HUES64 (cell line): ENCODE measurements around the gene MAPK8IP3.

ENCODE experiments used
- H3K27ac ChIP-seq: 2 replicates; pipeline ENCODE4 v1.7.0; 2013; ENCODE audit warnings: low read depth, low read length, inconsistent platforms
- H3K27me3 ChIP-seq: 2 replicates; pipeline ENCODE4 v1.6.1; 2013; ENCODE audit warnings: mild to moderate bottlenecking, low read length; ENCODE audit not compliant: insufficient read depth
- H3K36me3 ChIP-seq: 2 replicates; pipeline ENCODE4 v1.6.1; 2013; ENCODE audit warnings: mild to moderate bottlenecking, low read length; ENCODE audit not compliant: insufficient read depth
- H3K4me1 ChIP-seq: 2 replicates; pipeline ENCODE4 v1.6.1; 2013; ENCODE audit warnings: mild to moderate bottlenecking, low read length, moderate library complexity; ENCODE audit not compliant: insufficient read depth
- H3K4me3 ChIP-seq: 2 replicates; pipeline ENCODE4 v1.5.1; 2013; ENCODE audit warnings: mild to moderate bottlenecking, low read length, moderate library complexity
- H3K9ac ChIP-seq: 2 replicates; pipeline ENCODE4 v1.6.1; 2013; ENCODE audit warnings: mild to moderate bottlenecking, low read depth, low read length
- H3K9me3 ChIP-seq: 2 replicates; pipeline ENCODE4 v1.6.1; 2013; ENCODE audit warnings: low read depth, low read length; ENCODE audit not compliant: insufficient read depth
- WGBS: fragments of 150-250, 120-280 bp; methylation state at CpG from one replicate; pipeline ENCODE4 v1.1.7; 2013; ENCODE audit warnings: missing lambda C conversion rate; 5-methylcytosine and 5-hydroxymethylcytosine counted together

MAPK8IP3 gene

DNA sequence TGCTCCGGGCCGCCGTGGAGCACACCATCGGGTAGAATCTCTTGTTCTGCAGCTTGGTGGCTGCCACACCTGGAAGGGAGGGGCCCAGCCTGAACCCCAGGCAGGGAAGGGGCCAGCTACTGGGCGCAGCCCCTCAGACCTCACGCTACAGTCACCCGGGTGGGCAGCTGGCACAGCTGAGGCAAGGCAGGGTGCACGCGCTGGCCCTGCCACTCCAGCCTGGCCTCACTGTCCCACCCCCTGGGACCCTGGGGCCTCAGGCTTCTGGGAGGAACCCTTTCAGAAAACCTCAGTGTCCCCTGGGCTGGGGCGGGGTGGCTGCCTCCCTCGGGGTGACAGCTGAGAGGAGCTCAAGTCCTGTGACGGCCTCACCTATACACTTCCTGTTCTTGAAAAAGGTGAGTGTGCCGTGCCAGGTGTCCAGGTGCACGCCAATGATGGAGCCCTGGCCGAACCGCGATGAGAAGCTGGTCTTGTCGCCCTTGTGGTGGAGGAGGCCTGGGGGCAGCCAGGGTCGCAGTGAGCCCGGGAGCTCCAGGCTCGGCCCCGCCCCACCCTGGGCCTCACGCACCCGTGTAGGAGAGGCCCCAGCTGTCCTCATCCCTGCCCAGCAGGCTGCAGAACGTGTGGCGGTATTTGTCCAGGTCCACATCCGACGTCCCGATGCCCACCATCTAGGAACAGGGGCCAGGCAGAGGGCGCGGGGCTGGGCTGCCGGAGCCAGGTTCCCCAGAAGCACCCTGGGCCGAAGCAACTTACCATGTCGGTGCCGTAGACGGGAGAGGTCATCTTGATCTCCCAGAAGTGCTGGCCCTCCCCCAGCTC is 71.6 kb downstream of the MAPK8IP3 start:
- WGBS: 94% methylated on average over 36 of the region's 36 CpGs
- no peaks in the 10 kb centered on the region for H3K27me3 ChIP-seq
- H3K4me3 ChIP-seq: no peak overlapping the region
- H3K9me3 ChIP-seq: no peaks in the 10 kb centered on the region
- H3K36me3 ChIP-seq: peaks cover 35% of the 10 kb centered on the region
- H3K4me1 ChIP-seq: no peaks in the 10 kb centered on the region; the same call in 1 of the 2 replicates
- no peak overlapping the region for H3K27ac ChIP-seq
- H3K9ac ChIP-seq: no peak overlapping the region

DNA sequence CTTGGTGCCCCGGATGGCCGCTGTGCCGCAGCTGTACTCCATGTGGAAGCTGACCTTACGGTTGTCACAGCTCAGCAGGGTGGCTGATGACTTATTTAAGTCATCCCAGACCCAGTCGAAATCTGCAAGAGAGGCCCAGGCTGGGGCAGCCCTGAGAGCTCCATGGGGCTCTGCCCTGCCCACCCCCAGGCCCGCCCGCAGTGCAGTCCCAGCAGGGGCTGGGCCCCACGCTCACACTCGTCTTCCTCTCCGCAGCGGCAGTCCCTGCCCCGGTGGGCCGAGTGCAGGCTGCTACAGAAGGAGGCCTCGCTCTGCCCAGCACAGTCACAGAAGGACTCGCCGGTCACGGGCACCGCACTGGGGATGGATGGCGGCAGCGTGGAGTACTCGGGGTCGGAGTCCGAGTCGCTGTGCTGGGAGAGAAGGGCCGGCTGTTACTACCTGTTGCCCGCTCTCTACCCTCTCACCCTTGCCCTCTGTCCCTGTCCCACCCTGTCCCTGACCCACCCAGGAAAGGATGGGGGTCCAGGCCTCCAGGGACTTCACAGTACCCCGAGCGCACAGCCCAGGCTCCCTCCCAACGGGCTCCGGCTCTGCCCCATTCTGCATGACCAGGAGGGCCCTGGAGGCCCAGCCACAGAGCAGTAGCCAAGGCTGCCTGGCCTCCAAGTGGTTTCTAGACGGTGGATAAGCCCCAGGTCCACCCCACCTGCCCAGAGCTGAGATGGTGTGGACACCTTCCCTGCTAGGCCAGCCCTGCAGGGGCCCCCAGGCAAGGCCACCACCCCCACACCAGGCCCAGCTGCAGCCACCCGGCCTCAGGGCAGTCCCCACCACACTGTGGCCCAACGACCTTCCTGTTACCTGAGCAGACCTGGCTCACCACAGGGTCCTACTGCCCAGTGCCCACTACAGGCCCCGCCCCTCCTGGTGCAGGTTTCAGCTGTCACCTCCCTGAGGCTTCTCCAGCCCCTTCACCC is 72.5 kb downstream of the MAPK8IP3 start:
- H3K9ac ChIP-seq: no peak overlapping the region
- H3K36me3 ChIP-seq: peaks cover 35% of the 10 kb centered on the region
- H3K27ac ChIP-seq: no peak overlapping the region
- H3K4me3 ChIP-seq: no peak overlapping the region
- H3K27me3 ChIP-seq: no peaks in the 10 kb centered on the region
- H3K4me1 ChIP-seq: no peaks in the 10 kb centered on the region; the same call in 1 of the 2 replicates
- no peaks in the 10 kb centered on the region for H3K9me3 ChIP-seq
- WGBS: 91% methylated on average over 34 of the region's 34 CpGs

DNA sequence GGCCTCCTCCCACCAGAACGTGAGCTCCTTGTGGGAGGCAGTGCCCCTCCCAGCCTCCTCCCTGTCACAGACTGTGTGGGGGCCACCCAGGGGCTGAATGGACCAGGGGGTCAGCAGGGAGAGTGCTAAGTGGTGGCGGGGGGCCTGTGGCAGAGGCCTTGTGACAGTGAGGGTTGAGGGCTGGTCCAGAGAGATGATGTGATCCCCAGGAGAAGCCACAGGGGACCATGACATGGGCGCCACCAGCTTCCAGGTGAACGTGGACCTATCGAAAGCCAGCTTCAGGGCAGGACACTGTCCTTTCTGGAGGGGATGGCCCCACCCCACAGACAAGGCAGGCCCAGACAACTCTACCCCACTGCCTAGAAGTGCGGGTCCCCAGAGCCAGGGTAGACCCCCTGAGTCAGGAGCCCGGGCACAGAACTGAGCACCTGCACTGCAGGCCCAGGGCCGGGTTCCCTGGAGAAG is 73.3 kb downstream of the MAPK8IP3 start:
- Histone ChIP-seq H3K27me3 (no peaks in the 10 kb centered on the region), H3K27ac (no peak overlapping the region), H3K9me3 (no peaks in the 10 kb centered on the region), H3K4me1 (no peaks in the 10 kb centered on the region; the same call in 1 of the 2 replicates), H3K4me3 (no peak overlapping the region), H3K9ac (no peak overlapping the region), H3K36me3 (peaks cover 35% of the 10 kb centered on the region)
- 93% methylated on average over 8 of the region's 8 CpGs for WGBS

DNA sequence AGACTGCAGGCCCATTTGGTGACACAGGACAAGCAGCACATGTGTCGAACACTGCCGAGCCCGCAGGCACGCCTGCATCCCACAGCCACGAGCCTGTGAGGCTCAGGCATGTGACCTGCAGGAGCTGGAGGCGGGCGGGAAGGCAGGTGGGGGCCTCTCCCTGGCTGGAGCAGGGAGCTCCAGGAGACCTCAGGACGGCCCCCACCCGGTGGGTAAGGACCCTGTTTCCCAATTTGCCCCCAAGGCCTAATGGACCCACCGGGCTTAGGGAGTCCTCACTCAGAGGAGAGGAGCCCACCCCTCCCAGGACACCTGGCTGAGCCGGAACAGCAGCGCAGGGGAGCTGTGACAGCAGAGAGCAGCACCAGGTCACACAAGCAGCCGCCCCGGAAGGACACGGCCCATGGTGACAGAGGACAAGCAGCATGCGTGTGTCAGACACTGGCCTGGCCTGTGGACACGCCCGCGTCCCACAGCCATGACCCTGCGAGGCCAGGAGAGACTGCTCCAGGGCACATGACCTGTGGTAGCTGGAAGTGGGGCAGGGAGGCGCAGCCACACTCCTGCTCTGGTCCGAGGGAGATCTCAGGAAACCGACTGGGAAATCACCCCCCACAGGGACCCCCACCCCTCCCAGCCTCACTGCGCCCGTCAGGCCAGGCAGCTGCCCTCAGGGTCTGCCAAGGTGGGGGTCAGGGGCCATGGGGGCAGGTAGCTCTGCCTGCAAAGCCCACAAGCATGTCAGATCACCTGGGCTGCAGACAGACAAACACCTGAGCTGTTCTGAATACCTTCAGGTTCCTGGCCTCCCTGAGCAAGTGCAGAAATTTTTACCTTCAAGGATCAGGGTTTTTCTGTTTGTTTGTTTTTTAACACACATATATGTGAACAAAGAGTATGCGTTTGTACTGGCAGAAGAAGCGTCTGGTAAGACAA is 74.0 kb downstream of the MAPK8IP3 start:
- H3K36me3 ChIP-seq: peaks cover 36% of the 10 kb centered on the region
- no peaks in the 10 kb centered on the region for H3K9me3 ChIP-seq
- H3K27ac ChIP-seq: no peak overlapping the region
- no peaks in the 10 kb centered on the region; the same call in 1 of the 2 replicates for H3K4me1 ChIP-seq
- H3K9ac ChIP-seq: no peak overlapping the region
- 92% methylated on average over 27 of the region's 27 CpGs for WGBS
- H3K4me3 ChIP-seq: no peak overlapping the region
- no peaks in the 10 kb centered on the region for H3K27me3 ChIP-seq

DNA sequence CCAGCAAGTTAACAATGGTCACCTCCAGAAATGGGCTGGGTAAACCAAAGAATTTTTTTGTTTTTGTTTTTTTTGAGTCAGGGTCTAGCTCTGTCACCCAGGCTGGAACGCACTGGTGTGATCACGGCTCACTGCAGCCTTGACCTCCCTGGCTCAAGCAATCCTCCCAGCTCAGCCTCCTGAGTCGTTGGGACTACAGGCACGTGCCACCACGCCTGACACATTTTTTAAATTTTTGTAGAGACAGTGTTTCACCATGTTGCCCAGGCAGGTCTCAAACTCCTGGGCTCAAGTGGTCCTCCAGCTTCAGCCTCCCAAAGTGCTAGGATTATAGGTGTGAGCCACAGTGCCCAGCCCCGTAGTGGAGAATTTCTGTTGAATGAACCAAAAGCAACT is 74.7 kb downstream of the MAPK8IP3 start:
- peaks cover 35% of the 10 kb centered on the region for H3K36me3 ChIP-seq
- WGBS: 90% methylated on average over 6 of the region's 6 CpGs
- no peaks in the 10 kb centered on the region; the same call in 1 of the 2 replicates for H3K4me1 ChIP-seq
- no peak overlapping the region for H3K9ac ChIP-seq
- no peaks in the 10 kb centered on the region for H3K27me3 ChIP-seq
- no peaks in the 10 kb centered on the region for H3K9me3 ChIP-seq
- no peak overlapping the region for H3K27ac ChIP-seq
- peak overlapping the region; percentile 98; the same call in 1 of the 2 replicates for H3K4me3 ChIP-seq

DNA sequence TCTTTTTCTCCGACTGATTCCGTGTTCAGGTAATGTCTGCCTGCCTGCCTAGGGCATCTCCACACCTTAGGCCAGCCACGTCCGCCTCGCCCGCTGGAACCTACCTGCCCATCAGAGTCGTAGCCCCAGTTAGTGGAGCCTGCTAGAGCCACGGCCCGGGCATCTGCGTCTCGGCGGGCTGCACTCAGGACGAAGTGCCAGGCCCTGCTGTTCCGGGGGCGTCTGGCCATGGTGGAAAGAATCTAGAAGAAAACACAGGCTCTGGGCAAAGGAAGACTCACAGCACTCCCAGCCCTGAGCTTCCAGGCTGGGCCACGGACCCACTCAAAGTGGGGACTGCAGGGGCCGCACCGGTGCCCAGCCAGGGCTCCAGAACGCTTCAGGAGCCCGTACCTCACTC is 75.3 kb downstream of the MAPK8IP3 start:
- Histone ChIP-seq H3K9ac (peak overlapping the region; percentile 85), H3K36me3 (peaks cover 34% of the 10 kb centered on the region), H3K27me3 (no peaks in the 10 kb centered on the region), H3K9me3 (no peaks in the 10 kb centered on the region), H3K4me3 (peak overlapping the region; percentile 98), H3K4me1 (no peaks in the 10 kb centered on the region; the same call in 1 of the 2 replicates), H3K27ac (no peak overlapping the region)
- WGBS: 86% methylated on average over 20 of the region's 20 CpGs

DNA sequence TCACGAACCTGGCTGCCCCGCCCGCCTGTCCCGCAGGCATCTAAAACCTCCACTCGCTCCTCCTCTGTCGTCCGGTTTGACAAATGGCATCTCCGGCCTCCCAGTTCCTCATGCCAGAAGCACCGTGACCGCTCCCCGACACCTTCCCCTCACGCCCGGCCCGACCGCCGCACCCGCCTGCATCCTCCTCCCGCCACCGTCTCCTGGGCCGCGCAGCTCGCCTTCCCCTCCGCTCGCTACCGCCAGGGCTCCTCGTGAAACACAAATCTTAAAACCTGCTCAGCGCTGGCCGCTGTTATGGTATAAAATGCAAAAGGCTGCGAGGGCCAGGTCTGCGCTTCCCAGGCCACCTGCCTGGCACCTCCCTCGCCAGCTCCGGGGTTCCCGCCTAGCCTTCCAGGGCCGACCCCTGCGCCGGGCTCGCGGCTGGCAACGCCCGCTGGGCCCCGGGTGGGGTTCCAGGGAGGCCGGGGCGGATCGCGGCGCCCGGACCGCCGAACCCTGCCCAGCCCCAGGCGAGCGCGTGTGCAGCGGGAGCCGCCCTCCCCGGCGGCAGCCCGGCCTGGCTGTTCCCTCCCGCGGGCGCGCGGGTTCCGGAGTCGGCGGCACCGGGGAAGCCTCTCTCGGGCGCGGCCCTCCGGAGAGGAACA is 75.9 kb downstream of the MAPK8IP3 start:
- peak overlapping the region; percentile 57; the same call in 1 of the 2 replicates for H3K27ac ChIP-seq
- H3K4me3 ChIP-seq: peak overlapping the region; percentile 98
- H3K36me3 ChIP-seq: peaks cover 31% of the 10 kb centered on the region
- H3K9me3 ChIP-seq: no peaks in the 10 kb centered on the region
- no peaks in the 10 kb centered on the region for H3K27me3 ChIP-seq
- H3K9ac ChIP-seq: peak overlapping the region; percentile 85
- 2% methylated on average over 70 of the region's 70 CpGs for WGBS
- no peaks in the 10 kb centered on the region; the same call in 1 of the 2 replicates for H3K4me1 ChIP-seq

DNA sequence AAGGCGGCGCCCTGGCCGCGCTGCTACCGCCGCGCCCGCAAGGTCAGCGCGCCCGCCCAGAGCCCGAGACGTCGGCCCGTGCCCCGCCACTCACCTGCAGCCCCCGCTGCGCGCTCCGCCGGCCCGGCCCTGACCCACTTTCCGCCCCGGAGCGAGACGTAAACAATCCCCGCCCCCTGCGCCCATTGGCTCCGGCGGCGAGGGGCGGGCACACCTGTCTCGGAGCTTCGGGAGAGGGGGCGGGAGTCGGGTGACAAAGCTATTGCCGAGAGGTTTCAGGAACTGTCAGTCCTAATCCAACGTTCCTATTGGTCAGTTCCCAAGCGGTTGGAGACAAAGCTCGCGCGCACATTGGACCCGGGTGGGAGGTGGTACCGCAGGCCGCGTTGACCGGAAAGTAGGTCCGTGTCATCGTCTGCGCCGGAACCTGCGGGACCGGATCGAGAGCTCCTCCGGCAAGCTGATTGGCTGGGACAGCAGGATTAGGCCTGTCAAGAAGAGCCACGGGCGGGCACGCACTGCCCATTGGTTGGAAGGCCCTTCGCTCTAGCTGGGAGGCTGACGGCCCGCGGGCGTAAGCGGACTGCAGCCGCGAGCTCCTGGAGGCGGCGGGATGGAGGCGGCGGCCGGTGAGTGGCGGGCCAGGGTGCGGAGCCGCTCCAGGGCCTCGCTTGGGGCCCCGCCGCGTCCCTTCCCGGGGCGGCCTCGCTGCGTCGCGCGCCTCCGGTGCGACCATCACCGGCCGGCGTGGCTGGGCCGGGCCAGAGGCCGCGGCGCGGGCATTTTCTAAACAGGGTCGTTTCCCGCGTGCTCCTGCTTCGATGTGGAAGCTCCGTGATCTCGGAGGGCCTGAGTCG is 76.6 kb downstream of the MAPK8IP3 start, which contains the start of the genes NUBP2 and SPSB3:
NUBP2 (plus strand) TSS at position 553 of the 857 bp plus-strand sequence; CDS start at position 614, 61 bp downstream.
SPSB3 (minus strand) TSS at position 164 of the 857 bp plus-strand sequence. CDS start 1,088 bp downstream, outside the sequence.
- peaks cover 30% of the 10 kb centered on the region for H3K36me3 ChIP-seq
- H3K27me3 ChIP-seq: no peaks in the 10 kb centered on the region
- H3K4me1 ChIP-seq: no peaks in the 10 kb centered on the region; the same call in 1 of the 2 replicates
- under 1% methylated on average over 102 of the region's 102 CpGs for WGBS
- peak within 1 kb of the TSS; percentile 98 for H3K4me3 ChIP-seq
- no peaks in the 10 kb centered on the region for H3K9me3 ChIP-seq
- H3K27ac ChIP-seq: peak within 1 kb of the TSS; percentile 57
- H3K9ac ChIP-seq: peak within 1 kb of the TSS; percentile 86
